Measurements from ENCODE around the gene KDM6A.

Gene KDM6A

GRCh38 chrX:44971674-44972073 lies 98.7 kb downstream of the KDM6A start (continued):
- TF ChIP-seq CSRNP3 (CRISPR knock-in tag; IDR thresholded peaks at IDR 0.05): no peak
- no peak for TF ChIP-seq CREB5 (CRISPR knock-in tag; IDR thresholded peaks at IDR 0.05; ENCODE audit: low read depth)
- no peak for TF ChIP-seq ESRRG (CRISPR knock-in tag; IDR thresholded peaks at IDR 0.05)

GRCh38 chrX:44972132-44972531 lies 99.1 kb downstream of the KDM6A start:
- ATAC-seq: no peak
- TF ChIP-seq TCF4 (CRISPR knock-in tag; IDR thresholded peaks at IDR 0.05; ENCODE audit: borderline replicate concordance) (no peak), ZFP3 (CRISPR knock-in tag; IDR thresholded peaks at IDR 0.05) (no peak), CREB5 (CRISPR knock-in tag; IDR thresholded peaks at IDR 0.05; ENCODE audit: low read depth) (no peak), RARB (CRISPR knock-in tag; IDR thresholded peaks at IDR 0.05) (no peak), SNAI2 (CRISPR knock-in tag; IDR thresholded peaks at IDR 0.05) (no peak), POU6F1 (CRISPR knock-in tag; IDR thresholded peaks at IDR 0.05; ENCODE audit: borderline replicate concordance, low read depth) (no peak), OSR1 (CRISPR knock-in tag; IDR thresholded peaks at IDR 0.05) (no peak)

GRCh38 chrX:44973420-44973932 lies 100.5 kb downstream of the KDM6A start:
- TF ChIP-seq TSHZ2 (CRISPR knock-in tag; IDR thresholded peaks at IDR 0.05): no peak
- no peak for TF ChIP-seq SNAI2 (CRISPR knock-in tag; IDR thresholded peaks at IDR 0.05)
- no peak for TF ChIP-seq ESRRG (CRISPR knock-in tag; IDR thresholded peaks at IDR 0.05)
- TF ChIP-seq ARNTL (CRISPR knock-in tag; IDR thresholded peaks at IDR 0.05; ENCODE audit: borderline replicate concordance, low read depth): no peak
- TF ChIP-seq ZNF8 (CRISPR knock-in tag; IDR thresholded peaks at IDR 0.05): no peak
- no peak for TF ChIP-seq GLIS3 (CRISPR knock-in tag; IDR thresholded peaks at IDR 0.05)
- no peak for TF ChIP-seq ZNF565 (CRISPR knock-in tag; conservative IDR thresholded peaks at IDR 0.05; ENCODE audit: low read depth)
- no peak for ATAC-seq

- no peak for ATAC-seq
- TF ChIP-seq TCF4 (CRISPR knock-in tag; IDR thresholded peaks at IDR 0.05; ENCODE audit: borderline replicate concordance) (no peak), ZNF70 (CRISPR knock-in tag; IDR thresholded peaks at IDR 0.05) (no peak), SNAI2 (CRISPR knock-in tag; IDR thresholded peaks at IDR 0.05) (no peak), OSR1 (CRISPR knock-in tag; IDR thresholded peaks at IDR 0.05) (no peak)
Measured at GRCh38 chrX:44974451-44974850, 101.5 kb downstream of the KDM6A start.

GRCh38 chrX:44975666-44976263 lies 102.8 kb downstream of the KDM6A start:
- ATAC-seq: no peak
- no peak for TF ChIP-seq ZNF70 (CRISPR knock-in tag; IDR thresholded peaks at IDR 0.05)
- no peak for TF ChIP-seq ZFP30 (CRISPR knock-in tag; IDR thresholded peaks at IDR 0.05)
- no peak for TF ChIP-seq ZC3H10 (CRISPR knock-in tag; IDR thresholded peaks at IDR 0.05)
- TF ChIP-seq PATZ1 (CRISPR knock-in tag; IDR thresholded peaks at IDR 0.05; ENCODE audit: borderline replicate concordance): no peak
- TF ChIP-seq TSHZ2 (CRISPR knock-in tag; IDR thresholded peaks at IDR 0.05): no peak
- TF ChIP-seq CREB5 (CRISPR knock-in tag; IDR thresholded peaks at IDR 0.05; ENCODE audit: low read depth): no peak
- TF ChIP-seq ZFP3 (CRISPR knock-in tag; IDR thresholded peaks at IDR 0.05): no peak
- TF ChIP-seq GLIS3 (CRISPR knock-in tag; IDR thresholded peaks at IDR 0.05): no peak

Measured in SK-N-SH treated with all-trans-retinoic acid at 6 μM for 48 hours (cell line).